ENCODE results near the gene DPH7.
"Not testable (repeated sequence)": the region's sequence is repeated elsewhere in the genome, so short reads cannot be mapped to it uniquely, and the experiment has no call there.

DPH7 gene

GRCh38 chr9:137580954-137581322, 2.2 kb upstream of the DPH7 start:
- no peak for DNase-seq (ENCODE audit: low read depth, low spot score)

- DNase-seq (ENCODE audit: low read depth, low spot score) = peak; percentile 23
Measured at GRCh38 chr9:137580209-137580953, 1.7 kb upstream of the DPH7 start.

- DNase-seq (ENCODE audit: low read depth, low spot score) = no peak
Measured at GRCh38 chr9:137579259-137579604, 507 bp upstream of the DPH7 start.

- no peak for DNase-seq (ENCODE audit: low read depth, low spot score)
Measured at GRCh38 chr9:137575716-137576411, 2.9 kb downstream of the DPH7 start.

GRCh38 chr9:137575364-137575715, 3.4 kb downstream of the DPH7 start:
- no peak for DNase-seq (ENCODE audit: low read depth, low spot score)

- no peak for DNase-seq (ENCODE audit: low read depth, low spot score)
Measured at GRCh38 chr9:137574192-137574591, 4.5 kb downstream of the DPH7 start.

- DNase-seq (ENCODE audit: low read depth, low spot score) = no peak
Measured at GRCh38 chr9:137570566-137570965, 8.2 kb downstream of the DPH7 start.

GRCh38 chr9:137569609-137570203, 9.0 kb downstream of the DPH7 start:
- DNase-seq (ENCODE audit: low read depth, low spot score) = no peak

GRCh38 chr9:137568445-137568844, 10.3 kb downstream of the DPH7 start:
- DNase-seq (ENCODE audit: low read depth, low spot score) = not testable (repeated sequence)

GRCh38 chr9:137564817-137565411, 13.8 kb downstream of the DPH7 start:
- DNase-seq (ENCODE audit: low read depth, low spot score) = no peak

GRCh38 chr9:137564134-137564533, 14.6 kb downstream of the DPH7 start:
- DNase-seq (ENCODE audit: low read depth, low spot score) = no peak

- DNase-seq (ENCODE audit: low read depth, low spot score) = no peak
Measured at GRCh38 chr9:137558127-137558526, 20.6 kb downstream of the DPH7 start.

GRCh38 chr9:137556069-137556838, 22.5 kb downstream of the DPH7 start:
- no peak for DNase-seq (ENCODE audit: low read depth, low spot score)

- no peak for DNase-seq (ENCODE audit: low read depth, low spot score)
Measured at GRCh38 chr9:137555179-137555578, 23.5 kb downstream of the DPH7 start.

- DNase-seq (ENCODE audit: low read depth, low spot score) = no peak
Measured at GRCh38 chr9:137554349-137554748, 24.4 kb downstream of the DPH7 start.

- not testable (repeated sequence) for DNase-seq (ENCODE audit: low read depth, low spot score)
Measured at GRCh38 chr9:137553654-137554053, 25.1 kb downstream of the DPH7 start.

- peak; percentile 59 for DNase-seq (ENCODE audit: low read depth, low spot score)
Measured at GRCh38 chr9:137552022-137552768, 26.5 kb downstream of the DPH7 start.

- peak; percentile 88 for DNase-seq (ENCODE audit: low read depth, low spot score)
Measured at GRCh38 chr9:137551264-137552021, 27.3 kb downstream of the DPH7 start, which contains the start of gene MRPL41. TSS of gene MRPL41 (plus strand) at chr9:137551879. CDS start at chr9:137552082, 203 bp downstream.

- not testable (repeated sequence) for DNase-seq (ENCODE audit: low read depth, low spot score)
Measured at GRCh38 chr9:137550958-137551263, 27.8 kb downstream of the DPH7 start.

- DNase-seq (ENCODE audit: low read depth, low spot score) = peak; percentile 80
Measured at GRCh38 chr9:137550231-137550621, 28.5 kb downstream of the DPH7 start, which contains the start of gene PNPLA7. TSS of gene PNPLA7 (minus strand) at chr9:137550402. CDS start at chr9:137550197, 205 bp downstream.

All from ELF-1 (cell line).